ENCODE data around the gene GADD45GIP1. TPM values are rescaled to one million over a fixed set of nuclear protein-coding genes. Genes with fewer than 3 reads are reported as not detected.

GADD45GIP1 gene
- total RNA-seq, 1 experiment from 2014 or later, result 36.7 TPM

GRCh38 chr19:12992729-12993128 is 35.7 kb upstream of the GADD45GIP1 start:
- Histone ChIP-seq H3K4me1 (ENCODE audit: control insufficient read depth, insufficient read depth, low read length) (peaks cover 12% of the 10 kb centered on the region), H3K36me3 (ENCODE audit: control insufficient read depth, insufficient read depth, low read length) (no peaks in the 10 kb centered on the region), H3K27me3 (ENCODE audit: control insufficient read depth, insufficient read depth, low read length) (no peaks in the 10 kb centered on the region), H3K9me3 (ENCODE audit: control insufficient read depth, insufficient read depth, low read depth, low read length) (no peaks in the 10 kb centered on the region), H3K27ac (ENCODE audit: low read length) (no peak overlapping the region), H3K4me3 (ENCODE audit: low read depth in 2 of 2, low read length in 2 of 2) (no peak overlapping the region)
- CTCF ChIA-PET, result no interaction called here
- TF ChIP-seq SIN3A (IDR thresholded peaks at IDR 0.05; ENCODE audit: borderline replicate concordance, insufficient read depth, low read depth, low read length), result no peak
- TF ChIP-seq TCF7L2 (IDR thresholded peaks at IDR 0.05; ENCODE audit: low read depth, low read length), result no peak
- TF ChIP-seq POLR2AphosphoS5 (IDR thresholded peaks at IDR 0.05; ENCODE audit: low read depth, low read length), result no peak
- TF ChIP-seq REST (IDR thresholded peaks at IDR 0.05; ENCODE audit: insufficient read depth in 1 of 2, low read depth in 2 of 2, low read length in 1 of 2), result no peak
- TF ChIP-seq CTCF (IDR thresholded peaks at IDR 0.05), result no peak
- DNase-seq (ENCODE audit: low read depth, low spot score), result no peak
- POLR2A ChIA-PET, result no interaction called here
- no peak for ATAC-seq
- intact Hi-C loops (cut with micrococcal nuclease; ENCODE audit: unreplicated experiment) (no loop called here), in situ Hi-C loops (cut with HindIII; ENCODE audit: low pct_unique_long_range_greater_than_20kb, low sequenced_read_pairs) (no loop called here)
- BruUV-seq (replicated peaks), result no TSS peak

GRCh38 chr19:12991296-12991695 is 34.3 kb upstream of the GADD45GIP1 start:
- Histone ChIP-seq H3K36me3 (ENCODE audit: control insufficient read depth, insufficient read depth, low read length) (no peaks in the 10 kb centered on the region), H3K27ac (ENCODE audit: low read length) (no peak overlapping the region), H3K9me3 (ENCODE audit: control insufficient read depth, insufficient read depth, low read depth, low read length) (no peaks in the 10 kb centered on the region), H3K4me1 (ENCODE audit: control insufficient read depth, insufficient read depth, low read length) (peaks cover 4% of the 10 kb centered on the region; the same call in 1 of the 2 replicates), H3K4me3 (ENCODE audit: low read depth in 2 of 2, low read length in 2 of 2) (no peak overlapping the region), H3K27me3 (ENCODE audit: control insufficient read depth, insufficient read depth, low read length) (no peaks in the 10 kb centered on the region)
- ChIA-PET CTCF (interaction anchor here (0.6 kb wide), 1 partner anchor 10 kb away, joined by 3 read pairs; no protein-coding TSS in a partner anchor), POLR2A (interaction anchor here (0.7 kb wide), 1 partner anchor 94 kb away, joined by 11 read pairs; no protein-coding TSS in a partner anchor)
- DNase-seq (ENCODE audit: low read depth, low spot score) (no peak), ATAC-seq (no peak)
- BruUV-seq (replicated peaks), result no TSS peak
- intact Hi-C loops (cut with micrococcal nuclease; ENCODE audit: unreplicated experiment), result no loop called here
- in situ Hi-C loops (cut with HindIII; ENCODE audit: low pct_unique_long_range_greater_than_20kb, low sequenced_read_pairs), result no loop called here
- TF ChIP-seq REST (IDR thresholded peaks at IDR 0.05; ENCODE audit: insufficient read depth in 1 of 2, low read depth in 2 of 2, low read length in 1 of 2) (no peak), SIN3A (IDR thresholded peaks at IDR 0.05; ENCODE audit: borderline replicate concordance, insufficient read depth, low read depth, low read length) (no peak), POLR2AphosphoS5 (IDR thresholded peaks at IDR 0.05; ENCODE audit: low read depth, low read length) (no peak), CTCF (IDR thresholded peaks at IDR 0.05) (no peak), TCF7L2 (IDR thresholded peaks at IDR 0.05; ENCODE audit: low read depth, low read length) (no peak)

Measured in Panc1 (cell line).